Muscle of leg (tissue), 11 donors: ENCODE measurements around the gene KCNAB1. TPM values are rescaled to one million over a fixed set of nuclear protein-coding genes. Genes with fewer than 3 reads are reported as not detected.
"Not testable (repeated sequence)": the region's sequence is repeated elsewhere in the genome, so short reads cannot be mapped to it uniquely, and the experiment has no call there.

Experiments used
- DNase-seq: peaks from one replicate; pipeline ENCODE4 v3.0.0; 2013
- H3K27ac ChIP-seq: one replicate; pipeline ENCODE4 v1.5.1; 2013; ENCODE audit warnings: mild to moderate bottlenecking, low read length, control low read depth
- H3K27me3 ChIP-seq: one replicate; pipeline ENCODE4 v1.6.1; 2013; ENCODE audit warnings: low read length; ENCODE audit not compliant: control insufficient read depth, insufficient read depth
- H3K36me3 ChIP-seq: one replicate; pipeline ENCODE4 v1.6.1; 2013; ENCODE audit warnings: low read length; ENCODE audit not compliant: control insufficient read depth, insufficient read depth
- H3K4me1 ChIP-seq: one replicate; pipeline ENCODE4 v1.6.1; 2013; ENCODE audit warnings: low read length; ENCODE audit not compliant: control insufficient read depth, insufficient read depth
- H3K4me3 ChIP-seq: one replicate; pipeline ENCODE4 v1.5.1; 2013; ENCODE audit warnings: low read length, control low read depth
- H3K9me3 ChIP-seq: replicated peaks from 2 replicates; pipeline ENCODE4 v1.6.1; 2013; ENCODE audit warnings: low read depth, low read length; ENCODE audit not compliant: control insufficient read depth
- WGBS: methylation state at CpG from one replicate; pipeline ENCODE4 v1.1.5; 2013; ENCODE audit warnings: missing lambda C conversion rate; ENCODE audit not compliant: insufficient coverage; 5-methylcytosine and 5-hydroxymethylcytosine counted together
- polyA plus RNA-seq, 8 donors: library from polyadenylated mRNA; unstranded; fragments of 120-200 nt; gene quantifications; one replicate each; pipeline versions ENCODE4 v1.2.1 to v1.2.3, GENCODE V29; 2013; ENCODE audit warnings: inconsistent platforms in 1 of 8, low replicate concordance in 1 of 8; ENCODE audit not compliant: insufficient read length in 8 of 8, insufficient read depth in 1 of 8
- total RNA-seq: library from RNA; stranded (reverse); fragments of 120-200 nt; gene quantifications from one replicate; pipeline ENCODE4 v1.2.4, GENCODE V29; 2013

Gene KCNAB1
- total and polyA plus RNA-seq, 9 donors, result 4.3 to 8.4 (median 5.0) TPM

- H3K27ac ChIP-seq, H3K4me3 ChIP-seq, DNase-seq, H3K9me3 ChIP-seq, H3K4me1 ChIP-seq, H3K27me3 ChIP-seq, H3K36me3 ChIP-seq: not testable (repeated sequence)
- WGBS, result no CpG with 5 or more reads among the region's 4 CpGs
Observed at GRCh38 chr3:156569881-156570280, 449.5 kb downstream of the KCNAB1 start.

GRCh38 chr3:156575641-156576040 lies 455.3 kb downstream of the KCNAB1 start:
- no peak overlapping the region for H3K27ac ChIP-seq
- DNase-seq, result no peak
- no CpG with 5 or more reads among the region's 3 CpGs for WGBS
- H3K36me3 ChIP-seq, result no peaks in the 10 kb centered on the region
- H3K4me1 ChIP-seq, result no peaks in the 10 kb centered on the region
- no peaks in the 10 kb centered on the region for H3K9me3 ChIP-seq
- no peak overlapping the region for H3K4me3 ChIP-seq
- H3K27me3 ChIP-seq, result no peaks in the 10 kb centered on the region

- Histone ChIP-seq H3K27ac (no peak overlapping the region), H3K9me3 (no peaks in the 10 kb centered on the region), H3K27me3 (no peaks in the 10 kb centered on the region), H3K36me3 (no peaks in the 10 kb centered on the region), H3K4me1 (no peaks in the 10 kb centered on the region), H3K4me3 (no peak overlapping the region)
- no peak for DNase-seq
- 53% methylated on average over 2 of the region's 2 CpGs for WGBS
Observed at GRCh38 chr3:156576051-156576450, 455.7 kb downstream of the KCNAB1 start.

- no peaks in the 10 kb centered on the region for H3K36me3 ChIP-seq
- H3K4me3 ChIP-seq, result no peak overlapping the region
- DNase-seq, result no peak
- H3K4me1 ChIP-seq, result no peaks in the 10 kb centered on the region
- H3K27me3 ChIP-seq, result no peaks in the 10 kb centered on the region
- no peaks in the 10 kb centered on the region for H3K9me3 ChIP-seq
- H3K27ac ChIP-seq, result no peak overlapping the region
- WGBS, result no CpG with 5 or more reads among the region's 2 CpGs
Observed at GRCh38 chr3:156576651-156577348, 456.4 kb downstream of the KCNAB1 start.

- Histone ChIP-seq H3K4me1 (no peaks in the 10 kb centered on the region), H3K27ac (no peak overlapping the region), H3K36me3 (no peaks in the 10 kb centered on the region), H3K27me3 (no peaks in the 10 kb centered on the region), H3K9me3 (no peaks in the 10 kb centered on the region), H3K4me3 (no peak overlapping the region)
- DNase-seq, result no peak
Observed at GRCh38 chr3:156577736-156578135, 457.4 kb downstream of the KCNAB1 start.

GRCh38 chr3:156579427-156579851 lies 459.1 kb downstream of the KCNAB1 start:
- H3K9me3 ChIP-seq, result no peaks in the 10 kb centered on the region
- no peak overlapping the region for H3K27ac ChIP-seq
- DNase-seq, result peak; percentile 65
- H3K36me3 ChIP-seq, result no peaks in the 10 kb centered on the region
- H3K27me3 ChIP-seq, result no peaks in the 10 kb centered on the region
- no peak overlapping the region for H3K4me3 ChIP-seq
- no CpG with 5 or more reads among the region's 2 CpGs for WGBS
- no peaks in the 10 kb centered on the region for H3K4me1 ChIP-seq

- Histone ChIP-seq H3K4me1 (no peaks in the 10 kb centered on the region), H3K27me3 (no peaks in the 10 kb centered on the region), H3K27ac (no peak overlapping the region), H3K36me3 (no peaks in the 10 kb centered on the region), H3K4me3 (no peak overlapping the region), H3K9me3 (no peaks in the 10 kb centered on the region)
- no CpG with 5 or more reads among the region's 4 CpGs for WGBS
- DNase-seq, result no peak
Observed at GRCh38 chr3:156581033-156581432, 460.7 kb downstream of the KCNAB1 start.

GRCh38 chr3:156581954-156582353 lies 461.6 kb downstream of the KCNAB1 start:
- no peak overlapping the region for H3K4me3 ChIP-seq
- DNase-seq, result no peak

GRCh38 chr3:156582532-156583183 lies 462.3 kb downstream of the KCNAB1 start:
- WGBS, result 80% methylated on average over 2 of the region's 4 CpGs
- Histone ChIP-seq H3K27ac (no peak overlapping the region), H3K36me3 (no peaks in the 10 kb centered on the region), H3K4me3 (no peak overlapping the region), H3K9me3 (no peaks in the 10 kb centered on the region), H3K27me3 (no peaks in the 10 kb centered on the region), H3K4me1 (no peaks in the 10 kb centered on the region)
- DNase-seq, result no peak

More at GRCh38 chr3:156581954-156582353, 461.6 kb downstream of the KCNAB1 start:
- Histone ChIP-seq H3K36me3 (no peaks in the 10 kb centered on the region), H3K4me1 (no peaks in the 10 kb centered on the region), H3K27me3 (no peaks in the 10 kb centered on the region), H3K9me3 (no peaks in the 10 kb centered on the region), H3K27ac (no peak overlapping the region)

GRCh38 chr3:156583469-156583868 lies 463.1 kb downstream of the KCNAB1 start:
- H3K4me1 ChIP-seq, result no peaks in the 10 kb centered on the region
- H3K36me3 ChIP-seq, result no peaks in the 10 kb centered on the region
- no peaks in the 10 kb centered on the region for H3K9me3 ChIP-seq
- no peak overlapping the region for H3K4me3 ChIP-seq
- H3K27ac ChIP-seq, result no peak overlapping the region
- no peak for DNase-seq
- no peaks in the 10 kb centered on the region for H3K27me3 ChIP-seq
